PC-3 (cell line): ENCODE results near the gene HNRNPH3. TPM values are rescaled to one million over a fixed set of nuclear protein-coding genes. Genes with fewer than 3 reads are reported as not detected.

ENCODE experiments used
- ATAC-seq: fragments of 200-7000 bp; cut with Tn5 transposase; 2 replicates; pipeline ENCODE4 v1.9.1; 2020; ENCODE audit warnings: mild to moderate bottlenecking, moderate library complexity
- BruUV-seq: library from RNA; stranded (reverse); fragments of 400-500 nt; replicated peaks from 2 replicates; lab custom pipeline; 2021; lab: Mats Ljungman, UMichigan
- CTCF ChIA-PET: fragments of 300-600 bp; sonication (Branson Sonifier 250); formaldehyde crosslinking; loops from one replicate; lab custom pipeline; 2022; ENCODE audit warnings: antibody characterized with exemption; lab: Charles Lee
- POLR2A ChIA-PET: fragments of 300-600 bp; sonication (Branson Sonifier 250); formaldehyde crosslinking; loops from one replicate; lab custom pipeline; 2022; ENCODE audit warnings: antibody characterized with exemption; ENCODE audit not compliant: unreplicated experiment; lab: Charles Lee
- DNase-seq: peaks from one replicate; pipeline ENCODE4 v3.0.0-alpha.2; 2015
- H2AFZ ChIP-seq: fragments of 300-600 bp; sonication (generic); 2 replicates; pipeline ENCODE4 v1.6.0; 2016; ENCODE audit warnings: antibody characterized with exemption, low read length
- H3F3A ChIP-seq: fragments of 300-600 bp; sonication (generic); one replicate; pipeline ENCODE4 v1.6.0; 2017; ENCODE audit warnings: antibody characterized with exemption, low read length, control low read depth, mild to moderate bottlenecking; ENCODE audit not compliant: unreplicated experiment
- H3K27ac ChIP-seq: fragments of 300-600 bp; sonication (generic); 2 replicates; pipeline ENCODE4 v1.5.1; 2016; ENCODE audit warnings: mild to moderate bottlenecking, low read length
- H3K27me3 ChIP-seq: fragments of 300-600 bp; sonication (generic); 2 replicates; pipeline ENCODE4 v1.6.1; 2016; ENCODE audit warnings: low read length, mixed read lengths
- H3K36me3 ChIP-seq: fragments of 300-600 bp; sonication (generic); 2 replicates; pipeline ENCODE4 v1.6.1; 2016; ENCODE audit warnings: low read depth, mixed run types, low read length, mixed read lengths
- H3K4me1 ChIP-seq: fragments of 300-600 bp; sonication (generic); 2 replicates; pipeline ENCODE4 v1.5.1; 2016; ENCODE audit warnings: low read length; ENCODE audit not compliant: insufficient read depth
- H3K4me2 ChIP-seq: fragments of 300-600 bp; sonication (generic); 2 replicates; pipeline ENCODE4 v1.6.0; 2016; ENCODE audit warnings: low read length
- H3K4me3 ChIP-seq: fragments of 300-600 bp; sonication (generic); 2 replicates; pipeline ENCODE4 v1.5.1; 2016; ENCODE audit warnings: mild to moderate bottlenecking, low read length, mixed read lengths
- H3K79me2 ChIP-seq: fragments of 300-600 bp; sonication (generic); 2 replicates; pipeline ENCODE4 v1.6.1; 2017; ENCODE audit warnings: low read length, mixed read lengths
- H3K9ac ChIP-seq: fragments of 300-600 bp; sonication (generic); 2 replicates; pipeline ENCODE4 v1.6.0; 2016; ENCODE audit warnings: mild to moderate bottlenecking, low read length
- H3K9me2 ChIP-seq: fragments of 300-600 bp; sonication (generic); replicated peaks from 2 replicates; pipeline ENCODE4 v1.6.1; 2016; ENCODE audit warnings: mixed run types, low read length, mixed read lengths
- H3K9me3 ChIP-seq: fragments of 300-600 bp; sonication (generic); 2 replicates; pipeline ENCODE4 v1.6.1; 2016; ENCODE audit warnings: low read length, mixed read lengths
- H4K20me1 ChIP-seq: fragments of 300-600 bp; sonication (generic); 2 replicates; pipeline ENCODE4 v1.6.1; 2016; ENCODE audit warnings: low read length, mixed read lengths
- CTCF ChIP-seq: fragments of 300-600 bp; sonication (generic); conservative IDR thresholded peaks from 2 replicates; pipeline ENCODE4 v1.5.1; 2017; ENCODE audit warnings: antibody characterized with exemption, low read depth, mild to moderate bottlenecking, low read length
- EZH2 ChIP-seq: fragments of 300-600 bp; sonication (generic); IDR thresholded peaks from one replicate; pipeline ENCODE4 v1.6.1; 2017; ENCODE audit warnings: antibody characterized with exemption, mild to moderate bottlenecking, low read length; ENCODE audit not compliant: unreplicated experiment
- EZH2phosphoT487 ChIP-seq: fragments of 300-600 bp; sonication (generic); IDR thresholded peaks from 2 replicates; pipeline ENCODE4 v1.6.1; 2018; ENCODE audit warnings: mild to moderate bottlenecking, antibody characterized with exemption, low read length, borderline replicate concordance
- intact Hi-C: fragments of 100-400 bp; cut with micrococcal nuclease; formaldehyde crosslinking; loops from 2 replicates; pipeline ENCODE4 v1.9.0; 2023
- total RNA-seq: library from RNA; depleted of rRNA; stranded (reverse); fragments of >200 nt; gene quantifications from 2 replicates; pipeline ENCODE4 v1.2.3, GENCODE V29; 2014

HNRNPH3 gene
- total RNA-seq, 1 experiment from 2014 or later, result 40.5 TPM

- intact Hi-C loops, result loop anchor here (5.0 to 10.0 kb wide), 5 partner anchors 244 to 571 kb away; partner anchors contain the start of genes CCAR1, DDX50 and SIRT1
- Histone ChIP-seq H4K20me1 (peaks cover 33% of the 10 kb centered on the region), H3K36me3 (peaks cover 26% of the 10 kb centered on the region; the same call in 1 of the 2 replicates), H3K9me2 (no peaks in the 10 kb centered on the region), H3K4me2 (peak overlapping the region; percentile 81), H3F3A (no peaks in the 10 kb centered on the region), H3K4me1 (peaks cover 37% of the 10 kb centered on the region), H3K9ac (peak overlapping the region; percentile 96), H3K79me2 (peaks cover 48% of the 10 kb centered on the region), H3K4me3 (peak overlapping the region; percentile 87), H3K9me3 (no peaks in the 10 kb centered on the region), H2AFZ (peak overlapping the region; percentile 86), H3K27me3 (no peaks in the 10 kb centered on the region), H3K27ac (peak overlapping the region; percentile 82)
- DNase-seq (no peak), ATAC-seq (no peak)
- TF ChIP-seq CTCF (no peak), EZH2 (no peak), EZH2phosphoT487 (no peak)
- ChIA-PET POLR2A (interaction anchor here (0.6 to 1.2 kb wide), 2 partner anchors 128 to 516 kb away, joined by 3 to 7 read pairs; no protein-coding TSS in a partner anchor), CTCF (interaction anchor here (3.1 kb wide), 1 partner anchor 118 kb away, joined by 18 read pairs; no protein-coding TSS in a partner anchor)
- BruUV-seq, result no TSS peak
Measured at GRCh38 chr10:68330852-68331454, 911 bp upstream of the HNRNPH3 start.

GRCh38 chr10:68332259-68333057 is 594 bp downstream of the HNRNPH3 start, which contains the start of gene PBLD:
PBLD (minus strand) TSS chr10:68332928; CDS start chr10:68306844, 26,084 bp downstream.
- Histone ChIP-seq H3K9ac (peak within 1 kb of the TSS; percentile 96), H3K9me3 (no peaks in the 10 kb centered on the region), H4K20me1 (peaks cover 48% of the 10 kb centered on the region), H3K79me2 (peaks cover 63% of the 10 kb centered on the region), H3K4me3 (peak within 1 kb of the TSS; percentile 87), H3K4me2 (peak within 1 kb of the TSS; percentile 81), H3K4me1 (peaks cover 49% of the 10 kb centered on the region), H3K27me3 (no peaks in the 10 kb centered on the region), H3K9me2 (no peaks in the 10 kb centered on the region), H3F3A (no peaks in the 10 kb centered on the region), H3K27ac (peak within 1 kb of the TSS; percentile 82), H2AFZ (peak within 1 kb of the TSS; percentile 86), H3K36me3 (peaks cover 40% of the 10 kb centered on the region)
- TSS peak; percentile 36 for BruUV-seq
- TF ChIP-seq EZH2phosphoT487, result no peak
- peak; percentile 63 for TF ChIP-seq CTCF
- ChIA-PET POLR2A (interaction anchor here (0.6 to 1.2 kb wide), 6 partner anchors 240 to 1076 kb away, joined by 5 to 24 read pairs (median 7); no protein-coding TSS in a partner anchor), CTCF (interaction anchor here (0.6 to 3.1 kb wide), 3 partner anchors 24 to 120 kb away, joined by 3 to 18 read pairs (median 4); no protein-coding TSS in a partner anchor)
- ATAC-seq, result peak; percentile 25
- intact Hi-C loops, result loop anchor here (5.0 to 10.0 kb wide), 5 partner anchors 245 to 570 kb away; partner anchors contain the start of genes CCAR1, DDX50 and SIRT1
- DNase-seq, result peak; percentile 86
